HepG2 (cell line): ENCODE results near the gene PRDX5. TPM values are rescaled to one million over a fixed set of nuclear protein-coding genes. Genes with fewer than 3 reads are reported as not detected.
A peak's percentile ranks its signal among the peaks of the same experiment; 100 is the strongest.

Experiments
- BRD4 ChIP-seq: sonication (generic); formaldehyde crosslinking; IDR thresholded peaks from 2 replicates; pipeline ENCODE4 v1.4.0; 2020; ENCODE audit warnings: missing genetic modification reagents
- ELF1 ChIP-seq: sonication (generic); formaldehyde crosslinking; IDR thresholded peaks from 2 replicates; pipeline ENCODE4 v1.4.0; 2020; ENCODE audit warnings: missing genetic modification reagents
- FOXA3 ChIP-seq: IDR thresholded peaks from 2 replicates; pipeline ENCODE4 v1.6.1; 2016; ENCODE audit warnings: missing genetic modification reagents, missing compliant biosample characterization
- IKZF1 ChIP-seq: fragments of 450-650 bp; IDR thresholded peaks from 2 replicates; pipeline ENCODE4 v1.7.1; 2016
- KAT8 ChIP-seq: IDR thresholded peaks from 2 replicates; pipeline ENCODE4 v1.6.1; 2016; ENCODE audit warnings: missing genetic modification reagents, missing compliant biosample characterization
- MXD1 ChIP-seq: sonication (generic); formaldehyde crosslinking; IDR thresholded peaks from 2 replicates; pipeline ENCODE4 v1.4.0; 2020; ENCODE audit warnings: mild to moderate bottlenecking, missing genetic modification reagents
- NAIF1 ChIP-seq: sonication (generic); formaldehyde crosslinking; IDR thresholded peaks from 2 replicates; pipeline ENCODE4 v1.5.0; 2020; ENCODE audit warnings: mild to moderate bottlenecking, missing genetic modification reagents, borderline replicate concordance
- NCOA5 ChIP-seq: sonication (generic); formaldehyde crosslinking; IDR thresholded peaks from 2 replicates; pipeline ENCODE4 v1.4.0; 2020; ENCODE audit warnings: missing genetic modification reagents
- PHF21A ChIP-seq: sonication (generic); formaldehyde crosslinking; IDR thresholded peaks from 2 replicates; pipeline ENCODE4 v1.5.0; 2020; ENCODE audit warnings: mild to moderate bottlenecking, missing genetic modification reagents
- SAP130 ChIP-seq: IDR thresholded peaks from 2 replicates; pipeline ENCODE4 v1.6.1; 2016; ENCODE audit warnings: low read depth
- SNAPC2 ChIP-seq: sonication (generic); formaldehyde crosslinking; IDR thresholded peaks from 2 replicates; pipeline ENCODE4 v1.8.1; 2022; ENCODE audit warnings: mild to moderate bottlenecking, missing genetic modification reagents
- SRSF1 ChIP-seq: fragments of 200-400 bp; formaldehyde crosslinking; optimal IDR thresholded peaks from 2 replicates; pipeline ENCODE3; 2017; ENCODE audit warnings: mild to moderate bottlenecking, low read depth, low read length, moderate library complexity
- SUZ12 ChIP-seq: fragments of 150-350 bp; IDR thresholded peaks from 2 replicates; pipeline ENCODE4 v1.6.1; 2014; ENCODE audit warnings: low read depth, low read length
- THAP7 ChIP-seq: sonication (generic); formaldehyde crosslinking; IDR thresholded peaks from 2 replicates; pipeline ENCODE4 v1.8.1; 2023; ENCODE audit warnings: mild to moderate bottlenecking, missing genetic modification reagents
- YEATS2 ChIP-seq: sonication (generic); formaldehyde crosslinking; IDR thresholded peaks from 2 replicates; pipeline ENCODE4 v1.4.0; 2020; ENCODE audit warnings: missing genetic modification reagents, borderline replicate concordance
- ZBTB26 ChIP-seq: IDR thresholded peaks from 2 replicates; pipeline ENCODE4 v1.6.1; 2016; ENCODE audit warnings: missing compliant biosample characterization, missing genetic modification reagents, borderline replicate concordance
- ZMYM3 ChIP-seq: sonication (generic); formaldehyde crosslinking; IDR thresholded peaks from 2 replicates; pipeline ENCODE4 v1.5.1; 2020; ENCODE audit warnings: mild to moderate bottlenecking, missing genetic modification reagents
- ZNF20 ChIP-seq: sonication (generic); formaldehyde crosslinking; IDR thresholded peaks from 2 replicates; pipeline ENCODE4 v1.4.0; 2020; ENCODE audit warnings: mild to moderate bottlenecking, moderate library complexity, missing genetic modification reagents
- ZNF30 ChIP-seq: sonication (generic); formaldehyde crosslinking; IDR thresholded peaks from 2 replicates; pipeline ENCODE4 v1.5.0; 2020; ENCODE audit warnings: mild to moderate bottlenecking, missing genetic modification reagents
- ZNF33B ChIP-seq: sonication (generic); formaldehyde crosslinking; IDR thresholded peaks from 2 replicates; pipeline ENCODE4 v1.5.1; 2020; ENCODE audit warnings: mild to moderate bottlenecking, missing genetic modification reagents
- ZNF430 ChIP-seq: sonication (generic); formaldehyde crosslinking; IDR thresholded peaks from 2 replicates; pipeline ENCODE4 v1.9.0; 2021; ENCODE audit warnings: mild to moderate bottlenecking, missing genetic modification reagents
- ZNF441 ChIP-seq: sonication (generic); formaldehyde crosslinking; IDR thresholded peaks from 2 replicates; pipeline ENCODE4 v1.7.0; 2021; ENCODE audit warnings: missing genetic modification reagents, borderline replicate concordance
- ZNF567 ChIP-seq: sonication (generic); formaldehyde crosslinking; IDR thresholded peaks from 2 replicates; pipeline ENCODE4 v1.8.1; 2023; ENCODE audit warnings: mild to moderate bottlenecking, missing genetic modification reagents, borderline replicate concordance
- ZNF761 ChIP-seq: sonication (generic); formaldehyde crosslinking; conservative IDR thresholded peaks from 2 replicates; pipeline ENCODE4 v1.4.0; 2020; ENCODE audit warnings: mild to moderate bottlenecking, missing genetic modification reagents
- ZNF768 ChIP-seq: sonication (generic); formaldehyde crosslinking; IDR thresholded peaks from 2 replicates; pipeline ENCODE4 v1.4.0; 2020; ENCODE audit warnings: missing genetic modification reagents
- polyA plus RNA-seq, 8 experiments: library from polyadenylated mRNA; depleted of rRNA in 3 of 8; stranded (reverse) in 7 of 8; unstranded in 1 of 8; fragments of >200 nt; fragmentation: Illumina TruSeq in 4 of 8; extraction: Trizol in 4 of 8; gene quantifications; 2 replicates each; pipeline versions ENCODE4 v1.2.1 to v1.2.3, GENCODE V29; 2011 to 2016; ENCODE audit warnings: low read depth in 4 of 8, missing spikeins in 1 of 8, mixed read lengths in 1 of 8; ENCODE audit not compliant: insufficient read depth in 1 of 8
- total RNA-seq, 5 experiments: library from RNA; depleted of rRNA; stranded (reverse); fragments of >200 nt; fragmentation: Illumina TruSeq; extraction: Trizol; gene quantifications; 2 replicates each; pipeline ENCODE4 v1.2.3, GENCODE V29; 2016; ENCODE audit warnings: low read depth in 1 of 5
- TF ChIP-seq, protein P1 (sequence below), 2 experiments: IDR thresholded peaks; 2 replicates each; pipeline ENCODE4 v1.6.1; 2011 to 2012; ENCODE audit warnings: low read length in 2 of 2, borderline replicate concordance in 1 of 2, low read depth in 1 of 2, mild to moderate bottlenecking in 1 of 2, moderate library complexity in 1 of 2

Gene PRDX5
- total and polyA plus RNA-seq, 2 of the 13 experiments (the other 11 are each of a cell fraction or from before 2014, with no cell fraction given), result 215 to 311 TPM

GRCh38 chr11:64284962-64285884, 32.7 kb upstream of the PRDX5 start, which contains the start of gene GPR137 (continued):
- TF ChIP-seq, protein P1, sequence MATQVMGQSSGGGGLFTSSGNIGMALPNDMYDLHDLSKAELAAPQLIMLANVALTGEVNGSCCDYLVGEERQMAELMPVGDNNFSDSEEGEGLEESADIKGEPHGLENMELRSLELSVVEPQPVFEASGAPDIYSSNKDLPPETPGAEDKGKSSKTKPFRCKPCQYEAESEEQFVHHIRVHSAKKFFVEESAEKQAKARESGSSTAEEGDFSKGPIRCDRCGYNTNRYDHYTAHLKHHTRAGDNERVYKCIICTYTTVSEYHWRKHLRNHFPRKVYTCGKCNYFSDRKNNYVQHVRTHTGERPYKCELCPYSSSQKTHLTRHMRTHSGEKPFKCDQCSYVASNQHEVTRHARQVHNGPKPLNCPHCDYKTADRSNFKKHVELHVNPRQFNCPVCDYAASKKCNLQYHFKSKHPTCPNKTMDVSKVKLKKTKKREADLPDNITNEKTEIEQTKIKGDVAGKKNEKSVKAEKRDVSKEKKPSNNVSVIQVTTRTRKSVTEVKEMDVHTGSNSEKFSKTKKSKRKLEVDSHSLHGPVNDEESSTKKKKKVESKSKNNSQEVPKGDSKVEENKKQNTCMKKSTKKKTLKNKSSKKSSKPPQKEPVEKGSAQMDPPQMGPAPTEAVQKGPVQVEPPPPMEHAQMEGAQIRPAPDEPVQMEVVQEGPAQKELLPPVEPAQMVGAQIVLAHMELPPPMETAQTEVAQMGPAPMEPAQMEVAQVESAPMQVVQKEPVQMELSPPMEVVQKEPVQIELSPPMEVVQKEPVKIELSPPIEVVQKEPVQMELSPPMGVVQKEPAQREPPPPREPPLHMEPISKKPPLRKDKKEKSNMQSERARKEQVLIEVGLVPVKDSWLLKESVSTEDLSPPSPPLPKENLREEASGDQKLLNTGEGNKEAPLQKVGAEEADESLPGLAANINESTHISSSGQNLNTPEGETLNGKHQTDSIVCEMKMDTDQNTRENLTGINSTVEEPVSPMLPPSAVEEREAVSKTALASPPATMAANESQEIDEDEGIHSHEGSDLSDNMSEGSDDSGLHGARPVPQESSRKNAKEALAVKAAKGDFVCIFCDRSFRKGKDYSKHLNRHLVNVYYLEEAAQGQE (IDR thresholded peaks at IDR 0.05; ENCODE audit: borderline replicate concordance in 1 of 2, low read depth in 1 of 2, low read length in 2 of 2), result no peak
- TF ChIP-seq SAP130 (CRISPR knock-in tag) (peak; percentile 46), SRSF1 (peak; percentile 100), BRD4 (CRISPR knock-in tag) (no peak), ZNF567 (CRISPR knock-in tag) (no peak), ZNF33B (CRISPR knock-in tag) (no peak), YEATS2 (CRISPR knock-in tag) (no peak; the same call in 1 of the 2 replicates), KAT8 (CRISPR knock-in tag) (0 out of 2 replicates have a peak, but pooled peaks have one; percentile 9), ZNF441 (CRISPR knock-in tag) (no peak; the same call in 1 of the 2 replicates), PHF21A (CRISPR knock-in tag) (0 out of 2 replicates have a peak, but pooled peaks have one; percentile 25), ZMYM3 (no peak), SNAPC2 (no peak), NAIF1 (CRISPR knock-in tag) (peak; percentile 100), ZNF768 (CRISPR knock-in tag) (no peak), THAP7 (CRISPR knock-in tag) (no peak), NCOA5 (CRISPR knock-in tag) (no peak), ELF1 (peak; percentile 81), SUZ12 (no peak), MXD1 (no peak), ZNF20 (no peak), ZNF430 (peak; percentile 32; the same call in 1 of the 2 replicates), IKZF1 (no peak), ZNF30 (no peak), ZNF761 (no peak), FOXA3 (no peak), ZBTB26 (CRISPR knock-in tag) (no peak)
